PC-3 (cell line): ENCODE data around the gene OCSTAMP.

Experiments used
- CTCF ChIP-seq: fragments of 300-600 bp; sonication (generic); conservative IDR thresholded peaks from 2 replicates; pipeline ENCODE4 v1.5.1; 2017; ENCODE audit warnings: antibody characterized with exemption, low read depth, mild to moderate bottlenecking, low read length
- EZH2 ChIP-seq: fragments of 300-600 bp; sonication (generic); IDR thresholded peaks from one replicate; pipeline ENCODE4 v1.6.1; 2017; ENCODE audit warnings: antibody characterized with exemption, mild to moderate bottlenecking, low read length; ENCODE audit not compliant: unreplicated experiment
- EZH2phosphoT487 ChIP-seq: fragments of 300-600 bp; sonication (generic); IDR thresholded peaks from 2 replicates; pipeline ENCODE4 v1.6.1; 2018; ENCODE audit warnings: mild to moderate bottlenecking, antibody characterized with exemption, low read length, borderline replicate concordance

- TF ChIP-seq CTCF (no peak), EZH2 (no peak), EZH2phosphoT487 (no peak)
These were observed 3.5 kb upstream of the OCSTAMP start for GRCh38 chr20:46553926-46554325.
